Osteoblast (primary cell): ENCODE measurements around the gene TLCD4. TPM values are rescaled to one million over a fixed set of nuclear protein-coding genes. Genes with fewer than 3 reads are reported as not detected.

Experiments
- DNase-seq: peaks from one replicate; pipeline ENCODE4 v3.0.0; 2011; ENCODE audit warnings: low spot score, mixed read lengths; ENCODE audit not compliant: insufficient read length; ENCODE audit errors: missing footprints
- H2AFZ ChIP-seq: 2 replicates; pipeline ENCODE4 v1.6.0; 2011; ENCODE audit warnings: mild to moderate bottlenecking, low read length
- H3K27ac ChIP-seq: 2 replicates; pipeline ENCODE4 v1.5.1; 2011; ENCODE audit warnings: mild to moderate bottlenecking, low read depth, low read length, moderate library complexity
- H3K27me3 ChIP-seq: 2 replicates; pipeline ENCODE4 v1.6.0; 2012; ENCODE audit warnings: mild to moderate bottlenecking, control low read depth, inconsistent platforms, low read length, moderate library complexity; ENCODE audit not compliant: insufficient read depth
- H3K36me3 ChIP-seq: 2 replicates; pipeline ENCODE4 v1.5.1; 2011; ENCODE audit warnings: mild to moderate bottlenecking, low read length, control low read depth, moderate library complexity; ENCODE audit not compliant: insufficient read depth
- H3K4me1 ChIP-seq: 2 replicates; pipeline ENCODE4 v1.5.1; 2011; ENCODE audit warnings: mild to moderate bottlenecking, low read length, control low read depth, moderate library complexity; ENCODE audit not compliant: insufficient read depth
- H3K4me2 ChIP-seq: 2 replicates; pipeline ENCODE4 v1.6.0; 2011; ENCODE audit warnings: mild to moderate bottlenecking, low read length; ENCODE audit not compliant: insufficient read depth
- H3K4me3 ChIP-seq: fragments of 200-600 bp; sonication (generic); 3 replicates; pipeline ENCODE4 v1.5.1; 2012; ENCODE audit warnings: mild to moderate bottlenecking, low read length, inconsistent platforms; ENCODE audit not compliant: insufficient read depth
- H3K79me2 ChIP-seq: 2 replicates; pipeline ENCODE4 v1.6.0; 2012; ENCODE audit warnings: mild to moderate bottlenecking, low read length, control low read depth, inconsistent platforms; ENCODE audit not compliant: insufficient read depth
- H3K9me3 ChIP-seq: 2 replicates; pipeline ENCODE4 v1.5.1; 2011; ENCODE audit warnings: low read depth, low read length, control low read depth
- H4K20me1 ChIP-seq: 2 replicates; pipeline ENCODE4 v1.6.0; 2012; ENCODE audit warnings: mild to moderate bottlenecking, low read length, control low read depth; ENCODE audit not compliant: insufficient read depth
- CTCF ChIP-seq: IDR thresholded peaks from 2 replicates; pipeline ENCODE4 v1.5.1; 2011; ENCODE audit warnings: mild to moderate bottlenecking, low read depth, low read length, moderate library complexity; ENCODE audit errors: extremely low read depth
- total RNA-seq: library from RNA; depleted of rRNA; stranded (reverse); fragments of >200 nt; gene quantifications from 2 replicates; pipeline ENCODE4 v1.2.3, GENCODE V29; 2012

Gene TLCD4
- total RNA-seq, 1 donor: 2.2 TPM

GRCh38 chr1:95118710-95119109, 1.6 kb downstream of the TLCD4 start:
- Histone ChIP-seq H3K4me1 (peaks cover 6% of the 10 kb centered on the region), H3K79me2 (no peaks in the 10 kb centered on the region), H2AFZ (no peak overlapping the region), H4K20me1 (no peaks in the 10 kb centered on the region), H3K27me3 (peaks cover 31% of the 10 kb centered on the region), H3K27ac (no peak overlapping the region), H3K36me3 (no peaks in the 10 kb centered on the region), H3K4me2 (no peak overlapping the region), H3K9me3 (no peaks in the 10 kb centered on the region), H3K4me3 (no peak overlapping the region)
- no peak for DNase-seq
- no peak for TF ChIP-seq CTCF

DNA sequence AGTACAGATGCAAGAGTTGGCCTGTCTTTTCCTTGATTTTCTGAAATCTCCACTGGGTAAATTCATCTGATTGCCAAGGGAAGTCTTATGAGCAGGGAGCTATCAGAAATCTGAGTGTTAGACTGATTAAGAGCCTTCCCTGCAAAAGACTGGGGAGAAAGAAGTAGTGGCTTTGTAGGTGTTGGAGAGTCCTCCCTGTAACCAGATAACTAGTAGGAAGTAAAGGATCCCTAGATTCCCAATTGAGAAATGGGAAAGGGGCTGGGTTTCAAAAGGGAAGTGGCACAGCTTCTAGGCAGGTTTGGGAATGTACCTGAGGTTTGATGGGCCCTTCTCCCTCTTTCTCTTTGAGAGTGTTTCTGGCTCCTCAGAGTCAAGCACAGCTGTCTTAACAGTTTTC, 2.1 kb downstream of the TLCD4 start:
- H3K27me3 ChIP-seq: peaks cover 31% of the 10 kb centered on the region
- H2AFZ ChIP-seq: no peak overlapping the region
- H3K4me1 ChIP-seq: peaks cover 6% of the 10 kb centered on the region
- no peak overlapping the region for H3K27ac ChIP-seq
- DNase-seq: no peak
- no peaks in the 10 kb centered on the region for H3K9me3 ChIP-seq
- no peaks in the 10 kb centered on the region for H4K20me1 ChIP-seq
- no peak overlapping the region for H3K4me2 ChIP-seq
- TF ChIP-seq CTCF: no peak
- H3K4me3 ChIP-seq: no peak overlapping the region
- no peaks in the 10 kb centered on the region for H3K79me2 ChIP-seq
- H3K36me3 ChIP-seq: no peaks in the 10 kb centered on the region

GRCh38 chr1:95122151-95122697, 5.1 kb downstream of the TLCD4 start:
- no peaks in the 10 kb centered on the region for H3K9me3 ChIP-seq
- H3K4me3 ChIP-seq: no peak overlapping the region
- no peaks in the 10 kb centered on the region for H3K36me3 ChIP-seq
- no peaks in the 10 kb centered on the region for H4K20me1 ChIP-seq
- no peaks in the 10 kb centered on the region for H3K79me2 ChIP-seq
- DNase-seq: no peak
- H2AFZ ChIP-seq: no peak overlapping the region
- no peak overlapping the region for H3K27ac ChIP-seq
- H3K4me1 ChIP-seq: no peaks in the 10 kb centered on the region
- H3K27me3 ChIP-seq: peaks cover 26% of the 10 kb centered on the region
- TF ChIP-seq CTCF: no peak
- no peak overlapping the region for H3K4me2 ChIP-seq

- H3K4me1 ChIP-seq: no peaks in the 10 kb centered on the region
- no peaks in the 10 kb centered on the region for H4K20me1 ChIP-seq
- H3K36me3 ChIP-seq: no peaks in the 10 kb centered on the region
- no peaks in the 10 kb centered on the region for H3K79me2 ChIP-seq
- H3K9me3 ChIP-seq: no peaks in the 10 kb centered on the region
- no peak for DNase-seq
- no peak overlapping the region for H2AFZ ChIP-seq
- no peak overlapping the region for H3K27ac ChIP-seq
- no peak overlapping the region for H3K4me3 ChIP-seq
- no peak for TF ChIP-seq CTCF
- H3K27me3 ChIP-seq: peaks cover 9% of the 10 kb centered on the region
- H3K4me2 ChIP-seq: no peak overlapping the region
These were observed 7.2 kb downstream of the TLCD4 start for GRCh38 chr1:95124342-95124741.
